ENCODE results near the gene DDR2.

- TF ChIP-seq CTCF (IDR thresholded peaks at IDR 0.05), result no peak
- no peak for TF ChIP-seq POLR2A (IDR thresholded peaks at IDR 0.05)
- TF ChIP-seq EP300 (IDR thresholded peaks at IDR 0.05), result no peak
Measured at GRCh38 chr1:162599451-162599850, 32.8 kb upstream of the DDR2 start.
